ENCODE data around the gene SPECC1. TPM values are rescaled to one million over a fixed set of nuclear protein-coding genes. Genes with fewer than 3 reads are reported as not detected.

SPECC1 gene
- total and polyA plus RNA-seq, 2 donors (not counting 3 experiments of a cell fraction or from before 2014, with no cell fraction given): 5.3 to 20.4 TPM

DNA sequence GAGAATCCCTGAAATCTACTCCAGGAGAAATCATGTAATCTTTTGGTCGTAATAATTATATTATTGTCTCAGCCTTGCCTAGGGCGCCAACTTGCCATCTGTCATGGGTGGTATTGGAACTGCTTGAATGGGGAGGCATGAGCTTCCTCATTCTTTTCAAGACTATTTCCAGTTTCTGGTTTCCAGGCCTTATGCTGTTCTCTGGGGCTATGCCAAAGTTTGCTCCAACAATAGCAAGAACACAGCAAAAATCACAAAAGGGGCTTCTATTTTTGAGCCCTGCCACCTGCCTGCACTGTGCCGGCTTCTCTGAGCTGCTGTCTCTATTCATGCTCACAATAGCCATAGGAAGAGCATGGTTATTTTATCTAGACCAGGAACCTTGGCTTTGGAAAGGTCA lies 111.7 kb downstream of the SPECC1 start:
- BruUV-seq (replicated peaks): no TSS peak
- no peaks in the 10 kb centered on the region for H3K36me3 ChIP-seq (ENCODE audit: control insufficient read depth in 2 of 2, extremely low read depth in 1 of 2, insufficient read depth in 2 of 2, low read length in 2 of 2)
- H3K27ac ChIP-seq (ENCODE audit: insufficient read depth, low read depth, low read length): no peak overlapping the region
- H3K4me3 ChIP-seq (replicated peaks in 1 of 3; ENCODE audit: insufficient read depth in 1 of 3, low read depth in 1 of 3, low read length in 3 of 3): no peak overlapping the region
- dilution Hi-C loops (cut with MboI; ENCODE audit: extremely low pct_ligation_motif_present, low sequenced_read_pairs): no loop called here
- DNase-seq (ENCODE audit: low read depth, low spot score) (no peak), FAIRE-seq (no peak)
- ChIA-PET CTCF (interaction anchor here (0.6 to 2.6 kb wide), 6 partner anchors 42 to 200 kb away, joined by 3 to 31 read pairs (median 4); partner anchors contain the start of gene SPECC1), POLR2A (no interaction called here)
- intact Hi-C loops (cut with micrococcal nuclease): loop anchor here (1.0 kb wide), 1 partner anchor 105 kb away; no protein-coding TSS in a partner anchor
- H3K9ac ChIP-seq (replicated peaks; ENCODE audit: extremely low read depth, insufficient read depth, low read length): no peak overlapping the region
- no peaks in the 10 kb centered on the region for H4K20me1 ChIP-seq (replicated peaks; ENCODE audit: control insufficient read depth, extremely low read depth, insufficient read depth, low read length)
- no peaks in the 10 kb centered on the region for H3K79me2 ChIP-seq (ENCODE audit: control insufficient read depth, insufficient read depth, low read length)
- no peak overlapping the region for H2AFZ ChIP-seq (ENCODE audit: low read depth, low read length)
- H3K9me1 ChIP-seq (replicated peaks; ENCODE audit: control insufficient read depth, extremely low read depth, insufficient read depth, low read length): no peaks in the 10 kb centered on the region
- no peak overlapping the region for H3K4me2 ChIP-seq (ENCODE audit: insufficient read depth, low read length)
- no peaks in the 10 kb centered on the region for H3K9me3 ChIP-seq (replicated peaks; ENCODE audit: control insufficient read depth, insufficient read depth, low read length)
- H3K27me3 ChIP-seq (ENCODE audit: control insufficient read depth in 2 of 2, insufficient read depth in 2 of 2, low read length in 2 of 2): no peaks in the 10 kb centered on the region
- H3K4me1 ChIP-seq (ENCODE audit: control insufficient read depth, extremely low read depth, insufficient read depth, low read length): no peaks in the 10 kb centered on the region
- TF ChIP-seq, protein P1, sequence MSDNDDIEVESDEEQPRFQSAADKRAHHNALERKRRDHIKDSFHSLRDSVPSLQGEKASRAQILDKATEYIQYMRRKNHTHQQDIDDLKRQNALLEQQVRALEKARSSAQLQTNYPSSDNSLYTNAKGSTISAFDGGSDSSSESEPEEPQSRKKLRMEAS (IDR thresholded peaks at IDR 0.05; ENCODE audit: insufficient read depth, insufficient read length): no peak
- TF ChIP-seq POLR2AphosphoS5 (IDR thresholded peaks at IDR 0.05; ENCODE audit: insufficient read depth, low read depth, low read length): no peak
- TF ChIP-seq, protein P2, sequence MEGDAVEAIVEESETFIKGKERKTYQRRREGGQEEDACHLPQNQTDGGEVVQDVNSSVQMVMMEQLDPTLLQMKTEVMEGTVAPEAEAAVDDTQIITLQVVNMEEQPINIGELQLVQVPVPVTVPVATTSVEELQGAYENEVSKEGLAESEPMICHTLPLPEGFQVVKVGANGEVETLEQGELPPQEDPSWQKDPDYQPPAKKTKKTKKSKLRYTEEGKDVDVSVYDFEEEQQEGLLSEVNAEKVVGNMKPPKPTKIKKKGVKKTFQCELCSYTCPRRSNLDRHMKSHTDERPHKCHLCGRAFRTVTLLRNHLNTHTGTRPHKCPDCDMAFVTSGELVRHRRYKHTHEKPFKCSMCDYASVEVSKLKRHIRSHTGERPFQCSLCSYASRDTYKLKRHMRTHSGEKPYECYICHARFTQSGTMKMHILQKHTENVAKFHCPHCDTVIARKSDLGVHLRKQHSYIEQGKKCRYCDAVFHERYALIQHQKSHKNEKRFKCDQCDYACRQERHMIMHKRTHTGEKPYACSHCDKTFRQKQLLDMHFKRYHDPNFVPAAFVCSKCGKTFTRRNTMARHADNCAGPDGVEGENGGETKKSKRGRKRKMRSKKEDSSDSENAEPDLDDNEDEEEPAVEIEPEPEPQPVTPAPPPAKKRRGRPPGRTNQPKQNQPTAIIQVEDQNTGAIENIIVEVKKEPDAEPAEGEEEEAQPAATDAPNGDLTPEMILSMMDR (IDR thresholded peaks at IDR 0.05; ENCODE audit: extremely low read depth in 1 of 2, insufficient read depth in 1 of 2, low read depth in 1 of 2, low read length in 2 of 2): no peak
- TF ChIP-seq POLR2A (IDR thresholded peaks at IDR 0.05; ENCODE audit: low read depth, low read length): no peak
- TF ChIP-seq GATA2 (IDR thresholded peaks at IDR 0.05; ENCODE audit: insufficient read depth, insufficient read length, low read depth, low read length): no peak
- no peak for TF ChIP-seq EZH2 (IDR thresholded peaks at IDR 0.05; ENCODE audit: borderline replicate concordance, low read depth, low read length, severe bottlenecking)
- TF ChIP-seq MYC (IDR thresholded peaks at IDR 0.05; ENCODE audit: low read depth, low read length): no peak
- TF ChIP-seq JUN (IDR thresholded peaks at IDR 0.05; ENCODE audit: borderline replicate concordance, insufficient read depth, insufficient read length, low read depth): no peak
- TF ChIP-seq FOS (IDR thresholded peaks at IDR 0.05; ENCODE audit: borderline replicate concordance, insufficient read depth, low read length): no peak
